22Rv1 (cell line): ENCODE results near the gene PLEKHA6.

ENCODE experiments used
- CTCF ChIP-seq: fragments of 450-650 bp; IDR thresholded peaks from 2 replicates; pipeline ENCODE4 v1.5.1; 2017; ENCODE audit warnings: mild to moderate bottlenecking
- ZFX ChIP-seq: fragments of 450-650 bp; IDR thresholded peaks from 2 replicates; pipeline ENCODE4 v1.6.1; 2017; ENCODE audit warnings: antibody characterized with exemption, borderline replicate concordance

GRCh38 chr1:204323887-204324286 is 35.8 kb downstream of the PLEKHA6 start:
- TF ChIP-seq CTCF, result no peak
- no peak for TF ChIP-seq ZFX
